AG04449 (cell line): ENCODE measurements around the gene CACNB2.

Experiments used
- CTCF ChIA-PET: fragments of 350-600 bp; formaldehyde crosslinking; extraction: SDS; loops from one replicate; lab custom pipeline; 2021; ENCODE audit warnings: antibody characterized with exemption; lab: Yijun Ruan, JAX
- POLR2A ChIA-PET: fragments of 400-600, 350-600 bp; formaldehyde crosslinking; extraction: SDS; loops from one replicate; lab custom pipeline; 2020; ENCODE audit warnings: antibody characterized with exemption, inconsistent platforms; lab: Yijun Ruan, JAX
- DNase-seq: peaks from one replicate; pipeline ENCODE4 v3.0.0-alpha.2; 2010; ENCODE audit warnings: low read depth, low spot score
- H3K4me3 ChIP-seq: 2 replicates; pipeline ENCODE4 v1.5.1; 2011; ENCODE audit warnings: low read depth, mild to moderate bottlenecking, control low read depth, low read length
- CTCF ChIP-seq: IDR thresholded peaks from one replicate; pipeline ENCODE4 v1.5.1; 2011; ENCODE audit warnings: mild to moderate bottlenecking, moderate library complexity, low read length, control low read depth, inconsistent platforms; ENCODE audit not compliant: insufficient read depth; ENCODE audit errors: missing control alignments

The CACNB2 gene

DNA sequence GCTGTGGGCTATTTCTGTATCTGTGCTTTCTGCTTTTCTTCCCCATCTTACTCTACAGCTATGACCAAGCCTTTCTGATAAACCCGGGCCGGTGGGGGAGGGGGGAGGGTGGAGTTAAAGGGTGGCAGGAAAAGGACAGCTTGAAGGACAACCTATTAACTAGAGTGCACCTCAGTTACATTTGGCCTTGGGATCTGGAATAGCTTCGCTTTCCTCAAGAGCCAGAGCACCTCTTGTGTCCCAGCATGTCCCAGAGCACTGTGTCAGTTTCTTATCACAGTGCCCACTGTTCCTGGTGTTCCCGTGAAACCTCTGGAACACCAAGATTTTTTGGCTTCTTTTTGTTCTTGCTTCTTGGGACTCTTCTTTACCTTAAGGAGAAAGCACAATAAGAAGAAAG is 350.5 kb downstream of the CACNB2 start:
- CTCF ChIA-PET, result no interaction called here
- TF ChIP-seq CTCF, result no peak
- no peak overlapping the region for H3K4me3 ChIP-seq
- no peak for DNase-seq
- POLR2A ChIA-PET, result no interaction called here

- no peak for DNase-seq
- no peak for TF ChIP-seq CTCF
- CTCF ChIA-PET, result no interaction called here
Observed at GRCh38 chr10:18497806-18498369, 357.7 kb downstream of the CACNB2 start.

GRCh38 chr10:18498998-18499397 is 358.8 kb downstream of the CACNB2 start:
- ChIA-PET POLR2A (no interaction called here), CTCF (no interaction called here)
- no peak overlapping the region for H3K4me3 ChIP-seq
- DNase-seq, result no peak
- no peak for TF ChIP-seq CTCF

More at GRCh38 chr10:18497806-18498369, 357.7 kb downstream of the CACNB2 start:
- POLR2A ChIA-PET, result no interaction called here
- H3K4me3 ChIP-seq, result no peak overlapping the region

- CTCF ChIA-PET, result no interaction called here
Observed at GRCh38 chr10:18500576-18500975, 360.4 kb downstream of the CACNB2 start.

DNA sequence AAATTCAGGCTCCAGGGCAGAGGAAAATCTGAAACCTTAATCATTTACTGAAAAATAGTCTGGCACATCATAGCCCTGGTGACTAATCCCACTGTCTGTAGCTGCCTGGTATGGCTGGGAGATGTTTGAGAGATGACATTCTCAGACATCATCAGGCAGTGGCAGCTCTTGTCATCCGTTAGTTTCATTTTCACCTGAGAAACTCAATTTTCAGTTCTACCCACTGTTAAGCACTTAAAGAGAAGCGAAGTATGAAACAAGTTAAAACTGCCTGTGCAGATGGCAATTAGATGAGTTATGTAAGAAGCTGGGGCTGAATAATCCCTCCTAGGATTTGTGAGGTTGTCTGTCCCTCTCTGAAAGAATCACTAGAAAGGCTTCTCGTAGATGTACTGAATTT is 361.0 kb downstream of the CACNB2 start:
- TF ChIP-seq CTCF, result no peak
- ChIA-PET POLR2A (no interaction called here), CTCF (no interaction called here)
- H3K4me3 ChIP-seq, result no peak overlapping the region
- no peak for DNase-seq

More at GRCh38 chr10:18500576-18500975, 360.4 kb downstream of the CACNB2 start:
- DNase-seq, result no peak
- no peak overlapping the region for H3K4me3 ChIP-seq
- TF ChIP-seq CTCF, result no peak
- POLR2A ChIA-PET, result no interaction called here

DNA sequence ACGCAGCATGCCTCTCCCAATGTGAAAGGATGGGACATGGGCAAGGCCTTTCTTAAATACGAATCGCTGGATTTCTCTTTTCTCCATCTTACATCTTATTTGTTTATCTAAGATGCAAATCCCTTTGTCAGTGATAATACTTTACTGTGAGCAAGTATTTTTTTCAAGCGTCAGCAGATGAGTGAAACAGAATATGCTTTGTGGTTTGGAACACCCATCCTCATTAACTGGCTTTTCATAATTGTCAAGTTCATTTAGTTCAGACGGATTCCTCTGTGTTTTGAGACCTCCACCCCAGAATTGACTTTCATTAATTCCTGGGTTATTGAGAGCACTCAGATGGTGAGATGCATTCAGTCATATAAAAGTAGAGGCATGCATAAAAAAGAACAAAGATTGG is 361.4 kb downstream of the CACNB2 start:
- H3K4me3 ChIP-seq, result no peak overlapping the region
- CTCF ChIA-PET, result no interaction called here
- DNase-seq, result no peak
- POLR2A ChIA-PET, result no interaction called here
- no peak for TF ChIP-seq CTCF
